Activated CD4-positive, alpha-beta memory T cell treated with anti-CD3 and anti-CD28 coated beads for 36 hours (primary cell): ENCODE measurements around the gene TRPC3. TPM values are rescaled to one million over a fixed set of nuclear protein-coding genes. Genes with fewer than 3 reads are reported as not detected.

ENCODE experiments used
- CTCF ChIA-PET: fragments of 350-600 bp; sonication (Branson Sonifier 250); formaldehyde crosslinking; loops from one replicate; lab custom pipeline; 2021; ENCODE audit warnings: antibody characterized with exemption, inconsistent platforms; lab: Charles Lee
- POLR2A ChIA-PET: fragments of 350-600 bp; sonication (Branson Sonifier 250); formaldehyde crosslinking; loops from one replicate; lab custom pipeline; 2021; ENCODE audit warnings: antibody characterized with exemption; lab: Charles Lee
- DNase-seq: peaks from one replicate; pipeline ENCODE4 v3.0.0-alpha.2; 2020
- H3K27ac Mint-ChIP-seq: one replicate; pipeline ENCODE4 v1.8.0; 2021; ENCODE audit warnings: mixed read lengths
- H3K27me3 Mint-ChIP-seq: one replicate; pipeline ENCODE4 v1.8.0; 2021; ENCODE audit warnings: mixed read lengths
- H3K36me3 Mint-ChIP-seq: one replicate; pipeline ENCODE4 v1.8.0; 2021; ENCODE audit warnings: mixed read lengths
- H3K4me1 Mint-ChIP-seq: one replicate; pipeline ENCODE4 v1.8.0; 2021; ENCODE audit warnings: low read depth, mixed read lengths
- H3K4me3 Mint-ChIP-seq: one replicate; pipeline ENCODE4 v1.8.0; 2021; ENCODE audit warnings: mild to moderate bottlenecking, mixed read lengths
- H3K9me3 Mint-ChIP-seq: one replicate; pipeline ENCODE4 v1.8.0; 2021; ENCODE audit warnings: mixed read lengths
- intact Hi-C: fragments of 100-400 bp; cut with micrococcal nuclease; formaldehyde crosslinking; loops from one replicate; pipeline ENCODE4 v1.15.1; 2023
- total RNA-seq, 2 experiments: library from RNA; stranded (reverse); gene quantifications; one replicate each; pipeline ENCODE4 v1.2.3, GENCODE V29; 2021

Gene TRPC3
- total RNA-seq, 2 experiments from 2014 or later, result 1.0 to 1.6 TPM

DNA sequence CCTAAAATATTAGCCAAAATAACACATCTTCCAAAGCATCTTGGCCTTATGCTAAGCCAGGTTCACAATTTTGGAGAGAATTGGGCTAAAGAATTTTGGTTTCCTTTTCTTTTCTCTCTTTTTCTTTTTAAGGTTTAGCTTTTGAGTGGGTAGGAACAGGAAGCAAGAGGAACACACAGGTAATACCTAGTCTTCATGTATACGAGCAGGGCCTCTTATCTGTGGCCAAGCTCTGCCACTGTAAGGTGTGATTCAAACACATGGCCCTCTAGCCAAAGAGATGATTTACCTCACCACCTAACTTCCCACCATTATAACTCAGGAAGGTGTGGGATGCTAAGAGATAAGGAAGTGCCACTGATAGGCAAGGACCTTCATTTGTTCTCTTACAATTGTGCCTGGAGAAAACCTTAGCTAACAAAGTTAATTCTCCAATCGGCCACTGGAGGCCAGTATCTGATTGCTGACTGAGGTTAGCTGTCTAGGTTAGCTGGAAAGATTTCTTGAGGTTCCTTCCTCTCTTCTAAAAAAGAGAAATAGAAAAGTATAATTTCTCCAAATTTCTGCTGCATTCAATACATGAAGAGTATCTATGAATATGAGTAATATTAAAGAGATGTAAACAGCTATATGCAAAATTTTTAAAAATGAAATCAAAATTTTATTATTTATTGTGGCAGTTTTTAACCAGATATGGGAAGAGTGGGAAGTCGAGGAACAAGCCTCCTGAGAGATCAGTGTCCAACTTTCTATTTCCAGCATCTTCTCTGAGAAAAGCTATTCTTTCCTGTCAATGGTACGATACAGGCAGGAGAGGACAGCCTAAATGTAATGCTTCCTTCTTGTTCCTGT lies 51.5 kb downstream of the TRPC3 start:
- DNase-seq, result peak; percentile 58
- H3K9me3 Mint-ChIP-seq, result peaks cover 3% of the 10 kb centered on the region
- H3K27ac Mint-ChIP-seq, result no peak overlapping the region
- intact Hi-C loops, result loop anchor here (1.0 to 5.0 kb wide), 3 partner anchors 102 to 677 kb away; partner anchors contain the start of gene IL2
- H3K4me3 Mint-ChIP-seq, result no peak overlapping the region
- ChIA-PET CTCF (interaction anchor here (0.6 to 2.7 kb wide), 41 partner anchors 9 to 1151 kb away, joined by 3 to 40 read pairs (median 4); partner anchors contain the start of gene IL2), POLR2A (no interaction called here)
- peaks cover 6% of the 10 kb centered on the region for H3K27me3 Mint-ChIP-seq
- H3K36me3 Mint-ChIP-seq, result no peaks in the 10 kb centered on the region
- H3K4me1 Mint-ChIP-seq, result peaks cover 8% of the 10 kb centered on the region

DNA sequence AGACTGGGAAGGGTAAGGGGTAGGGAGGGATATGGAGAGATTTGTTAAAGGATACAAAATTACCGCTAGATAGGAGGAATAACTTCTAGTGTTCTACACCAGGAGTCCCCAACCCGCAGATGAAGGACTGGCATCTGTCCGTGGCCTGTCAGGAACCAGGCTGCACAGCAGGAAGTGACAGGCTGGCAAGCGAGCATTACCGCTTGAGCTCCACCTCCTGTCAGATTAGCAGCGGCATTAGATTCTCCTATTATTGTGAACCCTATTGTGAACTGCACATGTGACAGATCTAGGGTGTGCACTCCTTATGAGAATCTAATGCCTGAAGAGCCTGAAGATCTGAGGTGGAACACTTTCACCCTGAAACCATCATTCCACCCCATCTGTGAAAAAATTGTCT lies 53.7 kb downstream of the TRPC3 start:
- H3K27me3 Mint-ChIP-seq, result peaks cover under 1% of the 10 kb centered on the region
- DNase-seq, result peak; percentile 33
- ChIA-PET CTCF (interaction anchor here (0.7 to 1.2 kb wide), 3 partner anchors 13 to 679 kb away, joined by 3 to 4 read pairs (median 3); no protein-coding TSS in a partner anchor), POLR2A (no interaction called here)
- H3K27ac Mint-ChIP-seq, result no peak overlapping the region
- intact Hi-C loops, result no loop called here
- no peaks in the 10 kb centered on the region for H3K36me3 Mint-ChIP-seq
- H3K4me3 Mint-ChIP-seq, result no peak overlapping the region
- H3K4me1 Mint-ChIP-seq, result peaks cover 8% of the 10 kb centered on the region
- H3K9me3 Mint-ChIP-seq, result peaks cover 3% of the 10 kb centered on the region

DNA sequence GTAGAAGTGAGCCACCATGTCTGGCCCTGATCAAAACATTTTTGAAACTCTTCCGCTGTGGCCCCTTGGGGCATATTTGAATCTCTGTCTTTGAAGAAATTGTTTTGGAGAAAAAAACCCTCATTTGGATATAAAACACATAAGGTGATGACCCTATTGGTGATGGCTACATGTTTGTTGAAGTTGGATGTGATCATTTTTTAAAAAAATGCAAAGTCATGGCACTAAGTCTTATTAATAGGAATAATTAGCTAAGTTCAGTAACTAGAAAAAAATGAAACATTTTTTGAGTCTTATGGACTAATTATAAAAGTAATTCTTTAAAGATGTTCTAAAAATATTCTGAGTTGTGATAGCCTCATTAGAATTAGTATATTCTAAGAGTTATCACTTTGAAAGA lies 63.7 kb downstream of the TRPC3 start:
- Mint-ChIP-seq H3K4me1 (no peaks in the 10 kb centered on the region), H3K27ac (no peak overlapping the region), H3K4me3 (no peak overlapping the region), H3K9me3 (no peaks in the 10 kb centered on the region), H3K27me3 (peaks cover 16% of the 10 kb centered on the region), H3K36me3 (no peaks in the 10 kb centered on the region)
- CTCF ChIA-PET, result interaction anchor here (1.7 kb wide), 1 partner anchor 12 kb away, joined by 7 read pairs; no protein-coding TSS in a partner anchor
- POLR2A ChIA-PET, result no interaction called here
- intact Hi-C loops, result no loop called here
- DNase-seq, result no peak

DNA sequence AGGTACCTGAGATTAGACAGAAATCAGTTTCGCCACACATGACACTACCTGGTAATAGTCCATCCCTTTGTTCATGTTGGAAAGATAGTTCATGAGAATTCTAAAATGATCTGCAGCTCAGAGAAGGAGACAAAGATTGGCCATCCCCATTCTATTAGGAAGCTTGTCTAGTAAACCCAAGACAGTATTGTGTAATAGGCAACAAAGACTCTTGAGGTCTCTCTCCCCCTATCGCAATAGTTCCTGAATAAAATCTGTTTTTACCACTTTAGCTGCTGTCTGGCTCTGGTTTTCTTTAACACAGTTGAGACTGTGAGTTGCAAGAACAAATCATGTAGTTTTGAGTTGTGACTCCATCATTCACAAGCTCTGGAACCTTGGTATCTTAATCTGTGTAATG lies 66.7 kb downstream of the TRPC3 start:
- Mint-ChIP-seq H3K4me3 (no peak overlapping the region), H3K36me3 (no peaks in the 10 kb centered on the region), H3K27ac (no peak overlapping the region), H3K9me3 (no peaks in the 10 kb centered on the region), H3K4me1 (no peaks in the 10 kb centered on the region), H3K27me3 (peaks cover 16% of the 10 kb centered on the region)
- ChIA-PET POLR2A (no interaction called here), CTCF (interaction anchor here (0.9 to 2.2 kb wide), 2 partner anchors 13 to 15 kb away, joined by 3 to 8 read pairs; no protein-coding TSS in a partner anchor)
- DNase-seq, result no peak
- intact Hi-C loops, result no loop called here

DNA sequence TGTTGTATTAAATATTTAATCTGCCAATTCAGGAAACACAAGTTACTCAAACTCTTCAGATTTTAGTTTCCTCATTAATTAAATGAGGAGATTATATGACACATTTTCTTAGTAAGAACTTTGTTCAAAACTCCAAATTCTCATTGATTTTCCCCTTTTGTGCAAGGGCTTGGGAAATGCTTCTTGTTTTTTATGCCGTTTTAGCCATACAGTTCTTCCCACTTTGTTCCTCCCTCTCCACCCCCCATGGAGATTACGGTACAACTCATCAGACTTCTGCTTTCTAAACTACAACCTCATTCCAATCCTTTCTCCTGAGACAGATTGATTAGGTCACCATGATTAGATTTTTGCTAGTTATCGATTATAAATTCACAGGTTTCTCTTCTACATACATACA lies 70.7 kb downstream of the TRPC3 start:
- CTCF ChIA-PET, result no interaction called here
- H3K4me1 Mint-ChIP-seq, result no peaks in the 10 kb centered on the region
- DNase-seq, result no peak
- no peaks in the 10 kb centered on the region for H3K9me3 Mint-ChIP-seq
- H3K4me3 Mint-ChIP-seq, result no peak overlapping the region
- intact Hi-C loops, result no loop called here
- no peaks in the 10 kb centered on the region for H3K36me3 Mint-ChIP-seq
- POLR2A ChIA-PET, result no interaction called here
- peaks cover 28% of the 10 kb centered on the region for H3K27me3 Mint-ChIP-seq
- H3K27ac Mint-ChIP-seq, result no peak overlapping the region

DNA sequence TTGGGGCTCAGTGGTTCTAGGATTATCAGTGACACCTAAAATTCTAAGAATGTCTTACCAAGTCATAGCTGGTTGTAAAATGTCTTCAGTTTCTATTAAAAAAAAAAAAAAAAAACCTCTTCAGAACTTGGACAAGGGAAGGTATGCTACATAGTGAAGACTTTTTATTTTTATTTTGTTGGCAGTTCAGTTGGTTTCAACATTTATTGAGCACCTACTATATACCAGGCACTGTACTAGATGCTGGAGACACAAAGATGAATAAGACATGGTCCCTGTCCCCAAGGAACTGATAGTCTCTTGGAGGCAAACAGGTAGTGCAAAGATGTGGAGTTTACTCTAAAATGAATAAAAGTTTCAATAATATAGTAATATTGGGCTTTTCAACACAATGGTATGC lies 72.7 kb downstream of the TRPC3 start:
- Mint-ChIP-seq H3K9me3 (no peaks in the 10 kb centered on the region), H3K36me3 (no peaks in the 10 kb centered on the region), H3K27me3 (peaks cover 25% of the 10 kb centered on the region), H3K4me3 (no peak overlapping the region), H3K4me1 (no peaks in the 10 kb centered on the region), H3K27ac (no peak overlapping the region)
- ChIA-PET POLR2A (no interaction called here), CTCF (no interaction called here)
- DNase-seq, result no peak
- intact Hi-C loops, result no loop called here

DNA sequence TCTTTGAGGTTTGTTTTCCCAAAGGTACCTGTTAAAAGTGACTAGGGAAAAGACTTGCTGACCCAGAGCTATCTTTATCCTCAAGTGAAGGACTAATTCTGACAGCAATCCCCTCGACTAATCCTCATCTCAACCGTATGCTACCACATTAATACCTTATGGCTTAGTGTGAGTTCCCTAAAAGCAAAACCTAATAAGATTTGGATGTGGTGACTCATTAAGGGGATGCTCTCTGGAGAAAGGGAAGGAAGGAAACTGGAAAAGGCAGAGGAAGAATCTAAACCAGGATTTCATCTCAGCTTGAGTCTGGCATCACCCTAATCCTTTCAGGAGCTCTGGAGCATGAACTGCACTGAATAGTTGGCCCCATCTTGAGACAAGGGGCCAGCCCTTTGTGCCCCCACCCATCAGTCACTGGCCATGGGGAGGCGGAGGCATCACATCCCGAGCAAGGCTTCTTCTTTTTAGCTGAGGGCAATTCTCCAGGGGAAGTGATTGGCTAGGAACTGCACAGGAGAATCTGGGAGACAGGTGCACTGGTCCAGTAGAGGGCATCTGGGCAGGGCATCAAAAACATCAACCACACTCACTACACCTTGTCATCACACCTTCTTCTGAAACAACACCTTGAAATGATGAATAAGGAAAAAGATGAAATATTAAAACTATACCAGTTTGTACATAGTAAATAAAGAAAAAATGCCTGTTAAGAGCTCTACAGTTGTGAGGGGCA lies 74.7 kb downstream of the TRPC3 start:
- no peak for DNase-seq
- Mint-ChIP-seq H3K36me3 (no peaks in the 10 kb centered on the region), H3K9me3 (no peaks in the 10 kb centered on the region), H3K27ac (no peak overlapping the region), H3K27me3 (peaks cover 29% of the 10 kb centered on the region), H3K4me3 (no peak overlapping the region), H3K4me1 (no peaks in the 10 kb centered on the region)
- POLR2A ChIA-PET, result no interaction called here
- intact Hi-C loops, result no loop called here
- CTCF ChIA-PET, result interaction anchor here (1.4 kb wide), 1 partner anchor 23 kb away, joined by 8 read pairs; no protein-coding TSS in a partner anchor

DNA sequence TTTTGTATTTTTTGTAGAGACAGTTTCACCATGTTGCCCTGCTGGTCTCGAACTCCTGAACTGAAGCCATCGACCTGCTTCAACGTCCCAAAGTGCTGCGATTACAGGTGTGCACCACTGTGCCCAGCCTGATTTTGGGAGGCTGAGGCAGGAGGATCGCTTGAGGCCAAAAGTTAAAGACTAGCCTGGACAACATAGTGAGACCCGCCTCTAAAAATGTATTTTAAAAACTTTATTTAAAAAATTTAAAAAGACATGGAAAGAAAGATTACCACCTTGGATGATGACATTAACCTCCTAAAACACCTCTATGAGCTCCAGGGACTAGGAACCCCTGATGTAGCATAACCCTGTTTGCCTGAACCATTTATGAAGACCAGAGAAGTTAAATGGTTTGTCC lies 75.8 kb downstream of the TRPC3 start:
- Mint-ChIP-seq H3K4me3 (no peak overlapping the region), H3K27me3 (peaks cover 27% of the 10 kb centered on the region), H3K27ac (no peak overlapping the region), H3K4me1 (no peaks in the 10 kb centered on the region), H3K36me3 (no peaks in the 10 kb centered on the region), H3K9me3 (no peaks in the 10 kb centered on the region)
- intact Hi-C loops, result no loop called here
- DNase-seq, result no peak
- POLR2A ChIA-PET, result no interaction called here
- CTCF ChIA-PET, result no interaction called here

DNA sequence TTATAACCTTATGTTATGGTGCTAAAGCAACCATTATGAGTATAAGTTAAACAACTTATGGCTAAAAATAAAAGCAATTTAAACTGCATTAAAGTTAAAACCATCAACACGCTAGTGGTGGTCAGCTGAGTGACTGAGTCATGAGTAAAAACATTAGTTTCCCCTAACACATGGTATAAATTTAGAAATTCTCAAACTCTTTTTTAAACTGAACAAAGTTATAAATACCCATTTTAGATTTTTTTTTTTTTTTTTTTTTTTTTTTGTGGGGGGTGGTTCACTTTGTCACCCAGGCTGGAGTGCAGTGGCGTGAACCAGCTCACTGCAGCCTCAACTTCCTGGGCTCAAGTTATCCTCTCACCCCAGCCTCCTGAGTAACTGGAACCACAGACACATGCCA lies 76.2 kb downstream of the TRPC3 start:
- H3K4me3 Mint-ChIP-seq, result no peak overlapping the region
- ChIA-PET CTCF (no interaction called here), POLR2A (no interaction called here)
- DNase-seq, result no peak
- no peak overlapping the region for H3K27ac Mint-ChIP-seq
- no peaks in the 10 kb centered on the region for H3K9me3 Mint-ChIP-seq
- no peaks in the 10 kb centered on the region for H3K36me3 Mint-ChIP-seq
- peaks cover 27% of the 10 kb centered on the region for H3K27me3 Mint-ChIP-seq
- intact Hi-C loops, result no loop called here
- no peaks in the 10 kb centered on the region for H3K4me1 Mint-ChIP-seq

DNA sequence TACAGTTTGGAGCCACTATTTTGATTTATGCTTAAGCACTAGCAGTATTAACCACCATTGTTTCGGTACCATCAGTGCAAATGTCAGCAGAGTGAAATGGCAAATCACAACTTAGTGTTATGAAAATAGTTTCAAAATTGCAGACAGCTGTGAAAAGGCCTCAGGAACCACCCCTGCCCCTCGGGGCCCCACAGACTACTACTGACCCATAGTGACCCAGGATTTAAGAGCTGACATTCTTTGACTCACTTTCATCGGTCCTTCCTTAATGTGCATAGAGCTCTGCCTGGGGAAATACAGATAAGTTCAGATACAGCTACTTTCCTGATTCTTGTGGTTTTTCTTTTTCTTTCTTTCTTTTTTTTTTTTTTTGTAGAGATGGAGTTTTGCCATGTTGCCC lies 78.3 kb downstream of the TRPC3 start:
- no peaks in the 10 kb centered on the region for H3K36me3 Mint-ChIP-seq
- ChIA-PET POLR2A (no interaction called here), CTCF (no interaction called here)
- intact Hi-C loops, result no loop called here
- no peaks in the 10 kb centered on the region for H3K9me3 Mint-ChIP-seq
- DNase-seq, result peak; percentile 20
- H3K27me3 Mint-ChIP-seq, result peaks cover 20% of the 10 kb centered on the region
- H3K27ac Mint-ChIP-seq, result no peak overlapping the region
- H3K4me3 Mint-ChIP-seq, result no peak overlapping the region
- peaks cover 7% of the 10 kb centered on the region for H3K4me1 Mint-ChIP-seq

DNA sequence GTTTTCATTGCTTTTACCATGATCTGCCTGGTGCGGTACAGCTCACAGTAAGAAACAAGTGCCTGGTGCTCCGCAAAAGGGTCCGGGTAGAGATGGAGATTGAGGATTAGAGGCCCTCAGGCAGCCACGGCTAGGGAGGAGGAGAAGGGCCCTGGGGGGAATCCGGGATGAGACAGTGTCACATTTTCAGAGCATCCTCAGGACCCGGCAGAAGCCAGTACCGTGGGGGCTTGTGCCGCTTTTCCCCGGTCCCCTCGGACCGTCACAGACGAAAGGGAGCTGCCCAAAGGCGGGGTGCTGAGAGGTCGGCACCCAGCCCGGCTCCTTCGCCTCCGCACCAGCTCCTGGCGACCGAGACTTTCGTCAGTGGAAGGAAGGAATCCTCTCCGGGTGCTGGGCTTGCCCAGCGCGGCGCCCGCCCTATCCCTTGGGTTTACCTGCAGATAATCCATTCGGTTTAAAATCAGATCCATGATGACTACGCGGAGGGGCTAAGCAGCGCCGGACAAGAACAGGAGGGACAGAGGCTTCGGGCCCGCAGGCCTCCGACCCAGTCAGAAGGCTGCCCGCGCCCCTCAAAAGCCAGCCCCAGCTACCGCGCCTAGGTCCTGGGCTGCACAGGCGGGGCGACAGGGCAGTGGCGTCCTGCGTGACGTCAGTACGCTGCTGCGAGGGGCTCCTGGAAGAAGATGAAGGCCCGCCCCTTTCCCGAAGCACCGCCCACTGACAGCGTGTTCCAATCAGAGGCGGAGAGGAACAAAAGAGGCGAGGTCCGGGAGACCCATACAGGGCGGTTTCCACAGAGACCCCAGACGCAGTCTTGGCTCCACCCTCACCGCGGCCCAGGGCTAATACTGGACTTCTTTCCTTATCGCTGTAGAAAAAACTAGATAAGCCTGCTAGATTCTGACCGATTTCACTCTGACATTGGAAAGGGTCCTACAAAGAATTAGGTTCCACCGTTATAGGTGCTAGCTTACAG lies 81.7 kb downstream of the TRPC3 start, which contains the start of gene BBS7:
Gene BBS7, minus strand, starts transcription at position 634 of the 982 bp plus-strand sequence. Its CDS starts 161 bp downstream, at position 473.
- intact Hi-C loops, result loop anchor here (1.0 to 2.0 kb wide), 5 partner anchors 46 to 863 kb away; partner anchors contain the start of genes ANXA5, BBS12 and EXOSC9
- H3K4me3 Mint-ChIP-seq, result peak within 1 kb of the TSS; percentile 95
- peak; percentile 98 for DNase-seq
- peaks cover 6% of the 10 kb centered on the region for H3K27me3 Mint-ChIP-seq
- H3K9me3 Mint-ChIP-seq, result no peaks in the 10 kb centered on the region
- peaks cover 10% of the 10 kb centered on the region for H3K4me1 Mint-ChIP-seq
- ChIA-PET POLR2A (interaction anchor here (1.0 to 2.6 kb wide), 3 partner anchors 46 to 69 kb away, joined by 3 to 15 read pairs (median 5); partner anchors contain the start of genes CCNA2 and EXOSC9), CTCF (interaction anchor here (0.7 kb wide), 1 partner anchor 338 kb away, joined by 3 read pairs; no protein-coding TSS in a partner anchor)
- H3K27ac Mint-ChIP-seq, result peak within 1 kb of the TSS; percentile 74
- peaks cover 18% of the 10 kb centered on the region for H3K36me3 Mint-ChIP-seq
